HEK293 (cell line): ENCODE measurements around the gene ADSS1.

Source experiments
- CTCF ChIA-PET: fragments of 350-600 bp; formaldehyde crosslinking; extraction: SDS; loops from one replicate; lab custom pipeline; 2021; ENCODE audit warnings: antibody characterized with exemption; lab: Yijun Ruan, JAX
- POLR2A ChIA-PET: fragments of 300-600 bp; formaldehyde crosslinking; extraction: SDS; loops from one replicate; lab custom pipeline; 2020; ENCODE audit warnings: antibody characterized with exemption, inconsistent platforms; lab: Yijun Ruan, JAX
- H3K27ac ChIP-seq: fragments of 200-500 bp; sonication (Bioruptor generic); 2 replicates; pipeline ENCODE4 v1.5.1; 2014; ENCODE audit warnings: low read depth, low read length, control low read depth, inconsistent platforms; ENCODE audit errors: extremely low read depth
- H3K36me3 ChIP-seq, 2 experiments: fragments of 200-500 bp in 1 of 2; sonication (Bioruptor generic) in 1 of 2; 1 replicate in 1 of 2; 2 replicates in 1 of 2; pipeline ENCODE4 v1.5.1; 2014 to 2017; ENCODE audit warnings: inconsistent platforms in 2 of 2, low read length in 2 of 2; ENCODE audit not compliant: control insufficient read depth in 2 of 2, insufficient read depth in 1 of 2
- H3K4me1 ChIP-seq: fragments of 200-500 bp; sonication (Bioruptor generic); 2 replicates; pipeline ENCODE4 v1.5.1; 2014; ENCODE audit warnings: mild to moderate bottlenecking, low read length, inconsistent platforms; ENCODE audit not compliant: control insufficient read depth, insufficient read depth
- H3K4me3 ChIP-seq: 2 replicates; pipeline ENCODE4 v1.5.1; 2011; ENCODE audit warnings: low read depth, mild to moderate bottlenecking, control low read depth, low read length, moderate library complexity
- H3K9me3 ChIP-seq: fragments of 200-500 bp; sonication (Bioruptor generic); 2 replicates; pipeline ENCODE4 v1.5.1; 2014; ENCODE audit warnings: low read depth, low read length, inconsistent platforms; ENCODE audit not compliant: control insufficient read depth, insufficient read depth
- BCL11A ChIP-seq: fragments of 450-650 bp; formaldehyde crosslinking; IDR thresholded peaks from 2 replicates; pipeline ENCODE4 v1.5.1; 2016; ENCODE audit warnings: low read depth, missing biosample characterization, missing genetic modification characterization
- KLF7 ChIP-seq: fragments of 450-650 bp; formaldehyde crosslinking; IDR thresholded peaks from 2 replicates; pipeline ENCODE4 v1.5.1; 2016; ENCODE audit warnings: missing biosample characterization, missing genetic modification characterization, borderline replicate concordance
- OSR2 ChIP-seq: fragments of 450-650 bp; formaldehyde crosslinking; IDR thresholded peaks from 2 replicates; pipeline ENCODE4 v1.5.1; 2016; ENCODE audit warnings: missing biosample characterization, missing genetic modification characterization
- ZBTB8A ChIP-seq: fragments of 450-650 bp; formaldehyde crosslinking; IDR thresholded peaks from 2 replicates; pipeline ENCODE4 v1.5.1; 2016; ENCODE audit warnings: missing biosample characterization, missing genetic modification characterization
- ZFHX2 ChIP-seq: fragments of 450-650 bp; formaldehyde crosslinking; conservative IDR thresholded peaks from 2 replicates; pipeline ENCODE4 v1.5.1; 2016; ENCODE audit warnings: missing biosample characterization, missing genetic modification characterization
- ZIC2 ChIP-seq: fragments of 450-650 bp; formaldehyde crosslinking; IDR thresholded peaks from 2 replicates; pipeline ENCODE4 v1.5.1; 2016; ENCODE audit warnings: missing biosample characterization, missing genetic modification characterization
- ZNF214 ChIP-seq: fragments of 450-650 bp; formaldehyde crosslinking; IDR thresholded peaks from 2 replicates; pipeline ENCODE4 v1.5.1; 2017; ENCODE audit warnings: missing biosample characterization, mild to moderate bottlenecking, missing genetic modification characterization, borderline replicate concordance
- ZNF629 ChIP-seq: fragments of 450-650 bp; formaldehyde crosslinking; IDR thresholded peaks from 2 replicates; pipeline ENCODE4 v1.5.1; 2017; ENCODE audit warnings: missing biosample characterization, missing genetic modification characterization
- ZNF747 ChIP-seq: fragments of 450-650 bp; formaldehyde crosslinking; IDR thresholded peaks from 2 replicates; pipeline ENCODE4 v1.5.1; 2016; ENCODE audit warnings: missing biosample characterization, missing genetic modification characterization
- TF ChIP-seq, protein P1 (sequence below): fragments of 450-650 bp; formaldehyde crosslinking; IDR thresholded peaks from 2 replicates; pipeline ENCODE4 v1.5.1; 2016; ENCODE audit warnings: missing biosample characterization, missing genetic modification characterization
- TF ChIP-seq, protein P2 (sequence below): fragments of 450-650 bp; formaldehyde crosslinking; IDR thresholded peaks from 2 replicates; pipeline ENCODE4 v1.5.1; 2016; ENCODE audit warnings: missing biosample characterization, missing genetic modification characterization, borderline replicate concordance
- TF ChIP-seq, protein P3 (sequence below): fragments of 450-650 bp; formaldehyde crosslinking; IDR thresholded peaks from 2 replicates; pipeline ENCODE4 v1.5.1; 2016; ENCODE audit warnings: missing biosample characterization, missing genetic modification characterization
- TF ChIP-seq, protein P4 (sequence below): fragments of 450-650 bp; formaldehyde crosslinking; IDR thresholded peaks from 2 replicates; pipeline ENCODE4 v1.5.1; 2016; ENCODE audit warnings: missing biosample characterization, missing genetic modification characterization

Gene ADSS1

DNA sequence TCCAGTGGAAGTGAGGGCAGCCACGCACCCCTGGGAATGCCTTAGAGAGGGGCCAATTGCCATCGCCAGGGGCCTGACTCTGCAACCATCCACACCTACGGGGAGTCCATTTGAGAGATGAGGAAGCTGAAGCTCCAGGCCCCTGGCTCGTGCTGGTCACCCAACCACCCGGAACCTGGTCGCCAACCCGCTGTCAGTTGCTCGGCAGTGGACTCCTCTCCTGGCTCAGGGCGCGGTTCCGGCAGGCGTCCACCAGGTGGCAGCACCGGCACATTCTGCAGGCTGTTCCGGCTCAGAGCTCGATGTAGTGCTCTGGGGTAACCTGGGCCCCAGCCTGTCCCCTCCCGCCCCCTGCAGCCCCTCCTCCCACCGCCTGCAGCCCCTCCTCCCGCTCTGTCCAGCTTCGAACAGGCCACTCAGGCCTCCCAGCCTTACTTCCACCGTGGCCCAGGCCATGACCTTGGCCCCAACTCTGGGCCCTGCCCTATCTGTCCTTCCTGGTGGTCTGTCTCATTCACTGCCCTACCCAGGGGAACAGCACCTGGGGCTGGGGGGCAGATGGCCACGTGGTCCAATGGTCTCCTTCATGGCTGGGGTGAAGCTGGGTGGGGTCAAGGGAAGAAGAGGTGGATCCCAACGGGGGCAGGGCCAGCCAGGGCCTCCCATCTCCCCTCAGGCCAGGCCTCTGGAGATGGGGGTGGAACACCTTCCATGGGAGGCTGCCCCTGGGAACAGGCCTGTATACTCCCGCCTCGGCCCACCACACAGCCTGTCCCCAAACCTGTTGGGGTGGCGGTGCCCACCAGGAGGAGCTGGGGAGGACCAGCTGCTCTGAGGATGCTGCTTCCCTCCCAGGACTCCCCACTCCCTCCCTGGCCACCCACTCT, 44.7 kb downstream of the ADSS1 start (continued):
- TF ChIP-seq KLF7 (tag by site-specific recombination) = no peak
- TF ChIP-seq, protein P1, sequence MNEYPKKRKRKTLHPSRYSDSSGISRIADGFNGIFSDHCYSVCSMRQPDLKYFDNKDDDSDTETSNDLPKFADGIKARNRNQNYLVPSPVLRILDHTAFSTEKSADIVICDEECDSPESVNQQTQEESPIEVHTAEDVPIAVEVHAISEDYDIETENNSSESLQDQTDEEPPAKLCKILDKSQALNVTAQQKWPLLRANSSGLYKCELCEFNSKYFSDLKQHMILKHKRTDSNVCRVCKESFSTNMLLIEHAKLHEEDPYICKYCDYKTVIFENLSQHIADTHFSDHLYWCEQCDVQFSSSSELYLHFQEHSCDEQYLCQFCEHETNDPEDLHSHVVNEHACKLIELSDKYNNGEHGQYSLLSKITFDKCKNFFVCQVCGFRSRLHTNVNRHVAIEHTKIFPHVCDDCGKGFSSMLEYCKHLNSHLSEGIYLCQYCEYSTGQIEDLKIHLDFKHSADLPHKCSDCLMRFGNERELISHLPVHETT (tag by site-specific recombination) = no peak
- no peak for TF ChIP-seq ZNF214 (tag by site-specific recombination)

DNA sequence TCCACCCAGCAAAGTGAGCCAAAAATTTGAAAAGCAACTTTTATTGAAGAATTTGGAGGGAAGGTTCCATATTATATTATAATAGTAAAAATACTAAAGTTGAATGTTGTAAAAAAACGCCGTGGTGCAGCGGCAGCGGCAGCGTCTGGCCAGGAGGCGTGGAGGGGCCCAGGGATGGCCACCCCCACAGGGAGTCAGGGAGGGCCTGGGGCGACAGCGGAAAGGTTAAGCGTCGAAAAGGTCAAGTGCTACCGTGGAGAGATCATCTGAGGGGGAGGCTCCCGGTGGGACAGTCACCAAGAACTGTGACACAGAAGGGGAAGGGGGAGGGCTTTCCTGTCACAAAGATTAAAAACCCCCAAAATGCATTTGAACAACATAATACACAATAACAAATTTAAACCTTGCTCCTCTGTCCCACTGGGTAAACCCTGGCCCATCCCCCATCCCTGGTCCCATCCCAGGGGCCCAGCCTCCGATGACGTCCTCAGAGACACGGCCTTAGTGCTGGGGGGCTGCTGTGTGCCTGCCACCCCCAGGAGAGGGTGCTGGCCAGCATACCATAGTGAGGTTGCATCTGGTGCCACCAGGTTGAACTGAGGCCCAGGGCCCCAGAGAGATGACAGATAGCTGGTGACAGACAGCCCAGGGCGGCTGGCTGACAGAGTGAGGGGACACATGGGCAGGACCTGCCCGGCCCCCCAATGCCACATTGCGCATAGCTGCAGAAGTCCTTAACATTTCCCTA, 45.5 kb downstream of the ADSS1 start:
- TF ChIP-seq ZIC2 (tag by site-specific recombination) (peak; percentile 31), ZFHX2 (tag by site-specific recombination) (0 out of 2 replicates have a peak, but pooled peaks have one; percentile 2), ZBTB8A (tag by site-specific recombination) (no peak), OSR2 (no peak; the same call in 1 of the 2 replicates), ZNF629 (tag by site-specific recombination) (no peak), BCL11A (0 out of 2 replicates have a peak, but pooled peaks have one; percentile 12), ZNF747 (no peak)
- TF ChIP-seq, protein P2, sequence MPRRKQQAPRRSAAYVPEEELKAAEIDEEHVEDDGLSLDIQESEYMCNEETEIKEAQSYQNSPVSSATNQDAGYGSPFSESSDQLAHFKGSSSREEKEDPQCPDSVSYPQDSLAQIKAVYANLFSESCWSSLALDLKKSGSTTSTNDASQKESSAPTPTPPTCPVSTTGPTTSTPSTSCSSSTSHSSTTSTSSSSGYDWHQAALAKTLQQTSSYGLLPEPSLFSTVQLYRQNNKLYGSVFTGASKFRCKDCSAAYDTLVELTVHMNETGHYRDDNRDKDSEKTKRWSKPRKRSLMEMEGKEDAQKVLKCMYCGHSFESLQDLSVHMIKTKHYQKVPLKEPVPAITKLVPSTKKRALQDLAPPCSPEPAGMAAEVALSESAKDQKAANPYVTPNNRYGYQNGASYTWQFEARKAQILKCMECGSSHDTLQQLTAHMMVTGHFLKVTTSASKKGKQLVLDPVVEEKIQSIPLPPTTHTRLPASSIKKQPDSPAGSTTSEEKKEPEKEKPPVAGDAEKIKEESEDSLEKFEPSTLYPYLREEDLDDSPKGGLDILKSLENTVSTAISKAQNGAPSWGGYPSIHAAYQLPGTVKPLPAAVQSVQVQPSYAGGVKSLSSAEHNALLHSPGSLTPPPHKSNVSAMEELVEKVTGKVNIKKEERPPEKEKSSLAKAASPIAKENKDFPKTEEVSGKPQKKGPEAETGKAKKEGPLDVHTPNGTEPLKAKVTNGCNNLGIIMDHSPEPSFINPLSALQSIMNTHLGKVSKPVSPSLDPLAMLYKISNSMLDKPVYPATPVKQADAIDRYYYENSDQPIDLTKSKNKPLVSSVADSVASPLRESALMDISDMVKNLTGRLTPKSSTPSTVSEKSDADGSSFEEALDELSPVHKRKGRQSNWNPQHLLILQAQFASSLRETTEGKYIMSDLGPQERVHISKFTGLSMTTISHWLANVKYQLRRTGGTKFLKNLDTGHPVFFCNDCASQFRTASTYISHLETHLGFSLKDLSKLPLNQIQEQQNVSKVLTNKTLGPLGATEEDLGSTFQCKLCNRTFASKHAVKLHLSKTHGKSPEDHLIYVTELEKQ = 0 out of 2 replicates have a peak, but pooled peaks have one; percentile 25
- TF ChIP-seq, protein P3, sequence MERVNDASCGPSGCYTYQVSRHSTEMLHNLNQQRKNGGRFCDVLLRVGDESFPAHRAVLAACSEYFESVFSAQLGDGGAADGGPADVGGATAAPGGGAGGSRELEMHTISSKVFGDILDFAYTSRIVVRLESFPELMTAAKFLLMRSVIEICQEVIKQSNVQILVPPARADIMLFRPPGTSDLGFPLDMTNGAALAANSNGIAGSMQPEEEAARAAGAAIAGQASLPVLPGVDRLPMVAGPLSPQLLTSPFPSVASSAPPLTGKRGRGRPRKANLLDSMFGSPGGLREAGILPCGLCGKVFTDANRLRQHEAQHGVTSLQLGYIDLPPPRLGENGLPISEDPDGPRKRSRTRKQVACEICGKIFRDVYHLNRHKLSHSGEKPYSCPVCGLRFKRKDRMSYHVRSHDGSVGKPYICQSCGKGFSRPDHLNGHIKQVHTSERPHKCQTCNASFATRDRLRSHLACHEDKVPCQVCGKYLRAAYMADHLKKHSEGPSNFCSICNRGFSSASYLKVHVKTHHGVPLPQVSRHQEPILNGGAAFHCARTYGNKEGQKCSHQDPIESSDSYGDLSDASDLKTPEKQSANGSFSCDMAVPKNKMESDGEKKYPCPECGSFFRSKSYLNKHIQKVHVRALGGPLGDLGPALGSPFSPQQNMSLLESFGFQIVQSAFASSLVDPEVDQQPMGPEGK (tag by site-specific recombination) = peak; percentile 68
- TF ChIP-seq, protein P4, sequence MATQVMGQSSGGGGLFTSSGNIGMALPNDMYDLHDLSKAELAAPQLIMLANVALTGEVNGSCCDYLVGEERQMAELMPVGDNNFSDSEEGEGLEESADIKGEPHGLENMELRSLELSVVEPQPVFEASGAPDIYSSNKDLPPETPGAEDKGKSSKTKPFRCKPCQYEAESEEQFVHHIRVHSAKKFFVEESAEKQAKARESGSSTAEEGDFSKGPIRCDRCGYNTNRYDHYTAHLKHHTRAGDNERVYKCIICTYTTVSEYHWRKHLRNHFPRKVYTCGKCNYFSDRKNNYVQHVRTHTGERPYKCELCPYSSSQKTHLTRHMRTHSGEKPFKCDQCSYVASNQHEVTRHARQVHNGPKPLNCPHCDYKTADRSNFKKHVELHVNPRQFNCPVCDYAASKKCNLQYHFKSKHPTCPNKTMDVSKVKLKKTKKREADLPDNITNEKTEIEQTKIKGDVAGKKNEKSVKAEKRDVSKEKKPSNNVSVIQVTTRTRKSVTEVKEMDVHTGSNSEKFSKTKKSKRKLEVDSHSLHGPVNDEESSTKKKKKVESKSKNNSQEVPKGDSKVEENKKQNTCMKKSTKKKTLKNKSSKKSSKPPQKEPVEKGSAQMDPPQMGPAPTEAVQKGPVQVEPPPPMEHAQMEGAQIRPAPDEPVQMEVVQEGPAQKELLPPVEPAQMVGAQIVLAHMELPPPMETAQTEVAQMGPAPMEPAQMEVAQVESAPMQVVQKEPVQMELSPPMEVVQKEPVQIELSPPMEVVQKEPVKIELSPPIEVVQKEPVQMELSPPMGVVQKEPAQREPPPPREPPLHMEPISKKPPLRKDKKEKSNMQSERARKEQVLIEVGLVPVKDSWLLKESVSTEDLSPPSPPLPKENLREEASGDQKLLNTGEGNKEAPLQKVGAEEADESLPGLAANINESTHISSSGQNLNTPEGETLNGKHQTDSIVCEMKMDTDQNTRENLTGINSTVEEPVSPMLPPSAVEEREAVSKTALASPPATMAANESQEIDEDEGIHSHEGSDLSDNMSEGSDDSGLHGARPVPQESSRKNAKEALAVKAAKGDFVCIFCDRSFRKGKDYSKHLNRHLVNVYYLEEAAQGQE (tag by site-specific recombination) = 0 out of 2 replicates have a peak, but pooled peaks have one; percentile 10
- H3K36me3 ChIP-seq = peaks cover 0 to 49% of the 10 kb centered on the region in 2 experiments; a peak in 2 of 3 replicates
- H3K27ac ChIP-seq = no peak overlapping the region
- CTCF ChIA-PET = interaction anchor here (0.9 to 3.7 kb wide), 12 partner anchors 10 to 138 kb away, joined by 3 to 57 read pairs (median 5); no protein-coding TSS in a partner anchor
- no peak overlapping the region for H3K4me3 ChIP-seq
- no peaks in the 10 kb centered on the region for H3K9me3 ChIP-seq
- POLR2A ChIA-PET = interaction anchor here (1.3 to 1.7 kb wide), 5 partner anchors 17 to 56 kb away, joined by 3 to 14 read pairs (median 7); partner anchors contain the start of gene SIVA1
- H3K4me1 ChIP-seq = peaks cover 4% of the 10 kb centered on the region; the same call in 1 of the 2 replicates
